ENCODE measurements around the gene MYLK4. TPM values are rescaled to one million over a fixed set of nuclear protein-coding genes. Genes with fewer than 3 reads are reported as not detected.

Gene MYLK4
- total and polyA plus RNA-seq, 2 of the 13 experiments (the other 11 are each of a cell fraction or from before 2014, with no cell fraction given), result 0.26 to 0.29 TPM

GRCh38 chr6:2782825-2783187, 32.1 kb upstream of the MYLK4 start (continued):
- TF ChIP-seq ZNF333 (CRISPR knock-in tag; IDR thresholded peaks at IDR 0.05; ENCODE audit: borderline replicate concordance) (no peak), POGK (CRISPR knock-in tag; conservative IDR thresholded peaks at IDR 0.05) (no peak), MAX (IDR thresholded peaks at IDR 0.05) (no peak), PBX3 (CRISPR knock-in tag; IDR thresholded peaks at IDR 0.05; ENCODE audit: borderline replicate concordance) (no peak), ZNF549 (CRISPR knock-in tag; IDR thresholded peaks at IDR 0.05) (no peak), PHF5A (CRISPR knock-in tag; IDR thresholded peaks at IDR 0.05; ENCODE audit: low read depth, unreplicated experiment) (no peak), SMYD3 (CRISPR knock-in tag; IDR thresholded peaks at IDR 0.05) (no peak), ZUFSP (CRISPR knock-in tag; IDR thresholded peaks at IDR 0.05; ENCODE audit: borderline replicate concordance) (no peak), RXRB (CRISPR knock-in tag; IDR thresholded peaks at IDR 0.05; ENCODE audit: borderline replicate concordance) (no peak)

All from HepG2 (cell line).